ENCODE data around the gene RING1. TPM values are rescaled to one million over a fixed set of nuclear protein-coding genes. Genes with fewer than 3 reads are reported as not detected.

The RING1 gene
- polyA plus RNA-seq, 4 donors, result 52.8 to 70.6 (median 56.2) TPM

DNA sequence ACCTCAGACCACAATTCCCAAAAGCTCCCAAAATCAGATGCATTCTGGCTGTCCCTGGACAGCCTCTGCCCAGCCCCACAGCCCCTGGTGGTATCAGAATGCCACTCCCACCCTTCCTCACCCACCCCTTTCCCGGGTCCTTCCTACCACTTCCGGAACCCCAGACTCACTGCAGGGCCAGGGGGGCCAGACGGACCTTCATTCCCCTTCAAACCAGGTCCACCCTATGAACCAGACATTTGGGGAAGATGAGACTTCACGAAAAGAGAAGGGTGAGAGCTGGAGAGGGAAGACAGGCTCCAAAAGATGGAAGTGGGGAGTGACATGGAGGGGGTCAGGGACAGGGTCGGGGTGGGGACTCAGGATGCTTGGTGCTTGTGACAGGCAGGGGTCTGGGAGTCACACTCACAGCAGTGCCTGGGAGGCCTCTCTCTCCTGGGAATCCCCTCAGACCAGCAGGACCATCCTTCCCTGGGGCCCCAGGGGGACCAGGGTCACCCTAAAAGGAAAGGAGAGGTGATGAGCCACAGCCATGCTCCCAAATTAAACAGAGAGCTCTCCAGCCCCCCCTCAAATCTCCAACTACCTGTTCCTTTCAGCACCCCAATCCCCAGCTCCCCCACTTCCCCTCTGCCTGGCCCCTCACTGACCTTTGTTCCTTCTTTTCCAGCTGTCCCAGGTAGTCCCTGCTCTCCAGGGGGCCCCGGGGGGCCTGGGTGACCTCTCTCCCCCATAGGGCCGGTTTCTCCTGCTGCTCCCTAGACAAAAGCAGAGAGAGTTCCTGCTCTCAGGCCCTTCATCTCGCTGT is 36.2 kb upstream of the RING1 start:
- no peak for DNase-seq (ENCODE audit: low read depth in 4 of 4, low spot score in 3 of 4)

DNA sequence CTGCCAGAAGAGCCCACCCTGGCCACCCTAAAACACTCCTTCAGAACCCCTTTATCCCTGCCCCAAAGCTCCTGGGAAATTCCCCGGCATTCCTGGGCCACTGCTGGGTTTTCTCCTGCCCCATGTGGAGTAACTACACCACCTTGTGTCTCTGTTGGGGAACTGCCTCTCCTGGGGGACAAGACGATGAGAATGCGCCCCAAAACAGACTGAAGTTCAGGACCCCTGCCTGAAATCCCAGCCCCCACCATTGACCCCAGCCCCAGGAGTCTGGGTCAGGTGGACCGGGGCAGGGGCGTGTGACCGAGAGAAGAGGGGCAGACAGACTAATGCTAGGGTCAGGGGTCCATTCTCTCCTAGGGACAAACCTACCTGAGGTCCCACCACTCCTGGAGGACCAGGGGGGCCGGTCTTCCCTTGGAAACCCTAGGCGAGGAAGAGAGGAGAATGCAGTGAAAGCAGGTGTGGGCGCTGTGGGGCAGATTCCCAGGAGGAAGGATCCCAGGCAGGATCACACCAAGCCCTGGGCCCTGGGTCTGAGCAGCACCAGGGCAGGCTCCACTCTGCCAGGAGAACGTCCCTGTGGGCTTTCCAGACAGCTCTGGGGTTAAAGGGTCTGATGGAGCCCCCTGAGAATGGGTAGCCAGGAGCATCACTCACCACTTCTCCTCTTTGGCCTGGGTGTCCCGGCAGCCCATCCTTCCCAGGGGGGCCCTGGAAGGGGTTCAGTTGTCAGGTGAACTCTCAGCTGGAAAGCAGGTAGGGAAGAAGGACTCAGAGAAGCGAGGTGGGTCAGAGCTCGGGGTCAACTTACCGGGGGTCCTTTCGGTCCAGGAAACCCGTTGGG is 35.4 kb upstream of the RING1 start:
- no peak for DNase-seq (ENCODE audit: low read depth in 4 of 4, low spot score in 3 of 4)

DNA sequence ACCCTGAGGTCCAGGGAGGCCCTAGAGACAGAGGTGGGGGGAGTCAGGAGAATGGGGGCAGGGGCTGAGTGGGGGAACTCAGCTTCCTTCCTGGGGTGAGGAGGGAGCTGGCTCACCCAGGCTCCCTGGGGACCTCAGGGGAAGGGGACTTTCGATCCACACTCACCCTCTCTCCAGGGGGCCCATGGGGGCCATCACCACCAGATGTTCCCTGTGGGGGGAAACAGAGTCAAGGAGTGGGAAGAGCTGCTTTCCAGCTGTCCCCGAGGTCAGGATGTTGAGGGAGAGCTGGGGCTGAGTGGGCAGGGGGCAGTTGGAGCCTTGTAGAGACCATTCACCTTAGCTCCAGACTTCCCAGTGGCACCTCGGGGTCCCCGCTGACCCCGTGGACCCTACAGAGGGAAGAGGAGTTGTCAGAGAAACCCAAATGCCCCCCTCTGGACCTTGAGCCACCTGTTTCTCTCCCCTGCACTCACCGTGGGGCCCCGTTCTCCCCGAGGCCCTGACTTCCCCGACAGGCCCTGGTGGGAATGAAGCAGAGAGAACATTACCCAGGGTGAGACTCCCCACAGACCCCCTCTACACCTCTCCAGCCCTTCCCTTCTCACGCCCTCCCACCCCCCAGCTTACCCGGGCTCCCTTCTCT is 34.6 kb upstream of the RING1 start:
- no peak for DNase-seq (ENCODE audit: low read depth in 4 of 4, low spot score in 3 of 4)

DNA sequence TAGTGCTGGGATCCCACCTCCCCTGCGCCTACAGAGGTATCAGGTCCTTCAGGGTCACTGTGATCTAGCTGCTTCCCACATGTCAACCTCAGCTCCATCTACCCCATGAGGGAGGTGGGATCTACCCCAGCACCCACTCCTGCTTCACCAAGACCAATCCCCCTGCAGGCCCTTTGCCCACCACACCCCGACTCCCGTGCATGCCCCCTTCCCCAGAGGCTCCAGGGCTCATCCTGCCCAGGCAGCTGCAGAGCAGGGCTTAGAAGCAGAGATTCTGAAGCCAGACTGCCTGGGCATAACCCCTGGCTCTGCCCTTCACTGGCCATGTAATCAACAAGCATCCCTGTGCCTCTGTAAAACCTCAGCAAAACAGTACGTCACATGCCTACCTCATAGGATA is 33.5 kb upstream of the RING1 start:
- no peak for DNase-seq (ENCODE audit: low read depth in 4 of 4, low spot score in 3 of 4)

DNA sequence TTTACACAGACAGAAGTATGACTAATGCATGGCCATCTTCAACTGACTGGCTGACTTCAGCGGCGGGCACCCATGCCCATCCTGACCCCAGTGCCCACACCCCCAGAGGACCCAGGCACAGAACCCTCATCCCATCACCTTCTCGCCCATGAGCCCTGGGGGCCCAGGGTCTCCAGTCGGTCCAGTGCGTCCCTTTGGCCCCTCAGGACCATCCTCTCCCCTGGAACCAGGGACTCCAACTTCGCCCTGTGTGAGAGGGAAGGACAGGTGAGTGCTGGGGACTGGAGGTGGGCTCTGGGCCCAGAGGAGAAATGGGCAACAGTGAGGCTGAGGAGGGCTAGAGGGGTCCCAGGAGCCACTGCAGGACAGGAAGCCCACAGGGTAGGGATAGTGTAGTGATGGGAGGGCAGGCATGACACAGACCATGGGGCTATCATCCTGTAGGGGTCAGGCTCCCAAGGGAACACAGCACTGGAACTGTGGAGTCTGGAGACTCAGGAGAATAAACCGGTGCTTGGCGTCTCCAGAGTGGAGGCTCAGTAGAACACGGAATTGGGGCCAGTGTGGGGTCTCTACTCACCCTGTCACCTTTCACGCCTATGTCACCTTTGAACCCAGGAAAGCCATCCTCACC is 32.7 kb upstream of the RING1 start:
- no peak for DNase-seq (ENCODE audit: low read depth in 4 of 4, low spot score in 3 of 4)

DNA sequence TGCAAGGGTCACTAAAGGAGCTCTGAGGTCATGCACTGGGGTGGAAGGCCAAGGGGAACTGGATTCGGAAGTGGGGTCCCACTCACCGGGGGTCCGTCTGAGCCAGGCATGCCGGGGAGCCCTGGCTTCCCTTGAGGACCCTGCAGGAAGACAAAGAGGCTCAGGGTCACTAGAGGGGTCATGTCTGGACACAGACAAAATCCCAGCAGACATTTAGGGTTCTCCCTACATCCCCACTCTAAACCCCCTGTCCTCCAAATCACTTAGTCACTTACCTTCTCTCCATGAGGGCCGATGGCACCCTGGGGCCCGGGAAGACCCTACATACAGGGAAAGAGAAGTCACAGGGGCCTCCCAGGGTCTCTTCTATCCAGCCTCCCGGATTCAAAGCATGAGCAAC is 31.4 kb upstream of the RING1 start:
- no peak for DNase-seq (ENCODE audit: low read depth in 4 of 4, low spot score in 3 of 4)

DNA sequence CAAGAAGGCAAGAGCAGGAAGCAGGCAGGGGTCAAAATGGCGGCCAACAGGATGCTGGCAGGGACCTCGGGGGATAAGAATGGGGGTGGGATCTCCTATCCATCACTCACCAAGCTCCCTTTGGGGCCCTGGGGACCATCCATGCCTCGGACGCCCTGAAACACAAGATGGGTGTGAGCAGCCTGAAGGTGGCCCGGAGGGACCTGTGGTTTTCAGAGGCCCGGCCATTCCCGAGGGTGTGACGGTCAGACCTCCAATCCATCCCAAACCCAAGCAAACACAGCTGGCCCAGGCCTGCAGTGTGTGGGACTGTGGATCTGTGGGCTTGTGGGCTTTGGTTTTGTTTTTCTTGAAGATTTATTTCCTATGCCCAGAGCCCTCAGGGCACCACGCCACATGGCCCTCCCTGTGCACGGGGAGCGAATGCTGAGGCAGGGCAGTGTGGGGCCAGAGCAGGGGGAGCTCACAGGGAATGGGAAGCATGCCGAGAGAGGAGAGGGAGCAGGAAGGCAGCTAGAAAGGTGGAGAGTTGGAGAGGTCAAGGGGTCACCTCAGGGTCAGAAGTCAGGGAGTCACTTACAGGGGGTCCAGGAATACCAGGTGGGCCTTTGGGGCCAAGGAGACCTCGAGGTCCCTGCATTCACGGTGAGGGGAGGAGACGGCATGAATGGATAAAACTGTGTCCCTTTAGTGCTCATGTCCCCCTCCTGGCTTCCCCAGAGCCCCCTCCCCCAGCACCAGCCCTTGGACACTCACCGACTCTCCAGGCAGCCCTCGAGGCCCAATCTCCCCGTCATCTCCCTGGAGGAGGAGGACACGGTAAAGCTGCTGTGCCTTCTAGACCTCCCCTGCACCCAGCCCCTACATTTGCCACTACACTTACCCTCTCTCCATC is 30.5 kb upstream of the RING1 start:
- DNase-seq (ENCODE audit: low read depth in 4 of 4, low spot score in 3 of 4), result no peak

DNA sequence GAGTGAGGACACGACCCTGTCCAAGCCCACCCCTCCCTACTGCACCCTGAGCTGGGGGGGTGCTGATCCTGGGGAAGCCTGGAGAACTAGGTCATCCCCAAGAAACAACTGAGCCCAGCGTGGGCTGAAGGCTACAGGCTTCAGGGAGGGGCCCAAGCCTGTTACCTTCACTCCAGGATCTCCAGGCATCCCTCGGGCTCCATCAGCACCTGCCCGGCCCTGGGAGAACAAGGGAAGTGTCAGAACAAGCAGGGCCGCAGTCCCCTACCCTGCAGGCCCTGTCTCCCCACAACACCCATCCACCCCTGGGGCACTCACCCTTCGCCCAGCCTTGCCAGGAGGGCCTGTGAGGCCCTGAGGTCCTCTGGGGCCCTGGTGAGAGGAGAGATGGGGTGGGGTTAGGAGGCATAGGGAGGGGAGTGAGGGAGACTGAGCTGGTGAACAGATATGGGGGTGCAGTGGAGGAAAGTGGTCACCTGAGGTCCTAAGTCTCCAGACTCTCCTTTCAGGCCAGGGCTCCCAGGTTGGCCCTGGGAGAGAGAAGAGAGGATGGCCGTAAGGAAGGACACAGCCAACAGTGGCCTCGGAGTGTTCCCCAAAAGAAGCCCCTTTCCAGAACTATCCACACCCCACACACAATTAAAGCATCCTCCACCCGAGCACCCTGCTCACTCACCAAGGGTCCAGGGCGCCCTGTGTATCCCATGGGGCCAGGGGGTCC is 29.4 kb upstream of the RING1 start:
- no peak for DNase-seq (ENCODE audit: low read depth in 4 of 4, low spot score in 3 of 4)

DNA sequence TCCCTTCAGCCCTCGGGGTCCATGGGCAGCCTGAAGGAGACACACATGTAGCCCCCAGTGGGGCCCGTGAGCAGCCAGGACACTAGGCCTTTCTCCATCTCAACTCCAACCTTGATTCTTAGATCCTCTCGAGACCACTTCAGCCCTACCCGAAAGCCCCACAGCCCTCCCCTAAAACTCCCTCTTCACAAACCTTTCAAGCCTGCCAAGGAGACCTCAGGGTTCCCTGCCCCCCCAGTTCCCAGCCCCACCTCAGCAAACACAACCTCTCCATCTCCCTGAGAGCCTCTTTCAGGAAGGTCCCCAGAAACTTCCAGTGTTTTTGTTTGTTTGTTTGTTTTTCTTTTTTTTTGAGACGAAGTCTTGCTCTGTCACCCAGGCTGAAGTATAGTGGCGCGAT is 27.2 kb upstream of the RING1 start:
- no peak for DNase-seq (ENCODE audit: low read depth in 4 of 4, low spot score in 3 of 4)

DNA sequence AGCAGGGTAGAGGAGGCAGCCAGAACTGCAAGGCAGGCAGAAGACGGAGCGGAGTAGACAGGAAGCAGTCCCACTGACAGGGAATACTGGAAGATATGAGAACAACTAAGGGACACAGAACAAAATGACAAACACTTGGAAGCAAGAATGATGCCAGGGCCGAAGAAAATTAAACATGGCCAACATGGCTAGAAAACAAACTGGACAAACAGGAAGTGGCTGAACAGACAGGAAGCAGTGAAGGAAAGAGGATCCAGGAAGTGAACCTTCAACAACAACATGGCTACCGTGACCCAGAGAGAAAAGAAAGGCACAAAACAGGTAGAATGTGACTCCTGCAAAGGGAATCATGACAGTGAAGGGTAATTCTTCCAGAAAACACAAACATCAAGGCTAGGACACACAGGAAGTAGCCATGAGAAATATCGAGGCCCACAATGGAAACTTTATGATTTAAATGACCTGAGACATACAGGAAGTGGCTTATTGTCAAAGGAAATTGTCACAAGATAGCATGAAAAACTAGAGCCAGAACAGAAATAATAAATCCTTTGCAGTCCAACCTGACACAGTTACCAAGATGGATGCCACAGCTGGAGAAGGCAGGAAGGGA is 25.1 kb upstream of the RING1 start:
- no peak for DNase-seq (ENCODE audit: low read depth in 4 of 4, low spot score in 3 of 4)

DNA sequence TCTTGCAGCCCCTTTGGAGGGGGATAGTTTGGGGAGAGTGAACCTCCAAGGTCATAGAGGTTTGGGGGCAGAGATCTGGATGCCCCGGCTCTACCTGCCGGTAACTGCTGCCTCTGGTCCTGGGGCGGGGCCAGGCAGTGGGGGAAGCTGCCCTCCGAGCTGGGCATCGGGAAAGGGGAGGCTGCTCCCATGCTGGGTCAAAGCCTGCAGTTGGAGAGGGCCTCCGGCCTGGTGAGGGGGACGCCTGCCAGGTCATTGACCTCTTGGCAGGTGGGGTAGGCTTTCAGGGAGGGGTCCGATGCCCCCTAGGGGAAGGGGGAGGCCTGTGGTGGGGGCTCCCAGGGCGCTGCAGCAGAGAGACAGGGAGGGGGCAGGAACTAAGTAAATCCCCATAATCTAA is 23.1 kb upstream of the RING1 start:
- no peak for DNase-seq (ENCODE audit: low read depth in 4 of 4, low spot score in 3 of 4)

DNA sequence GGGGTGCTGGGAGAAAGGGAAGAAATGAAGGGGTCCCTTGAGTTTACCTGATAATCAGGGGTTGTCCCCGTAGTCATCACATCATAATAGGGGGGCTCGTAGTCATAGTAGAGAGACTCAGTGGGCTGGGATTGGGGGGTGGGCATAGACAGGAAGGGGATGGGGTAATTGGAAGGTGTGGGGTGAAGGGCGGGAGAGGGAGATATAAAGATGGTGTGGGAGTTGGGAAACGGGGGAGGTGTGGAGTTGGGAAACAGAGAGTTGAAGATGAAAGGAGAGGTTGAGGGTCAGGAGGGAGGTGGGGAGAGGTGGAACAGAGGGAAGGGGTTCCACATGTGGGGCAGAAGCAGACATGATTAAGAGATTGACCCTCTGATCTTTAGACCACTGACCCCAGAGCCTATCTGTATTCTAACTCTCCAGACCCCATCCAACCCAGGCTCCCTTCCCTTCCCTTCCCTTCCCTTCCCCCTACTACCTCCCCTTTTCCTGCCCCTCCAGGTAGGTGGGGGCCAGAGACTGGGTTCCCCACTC is 22.6 kb upstream of the RING1 start:
- DNase-seq (ENCODE audit: low read depth in 4 of 4, low spot score in 3 of 4), result no peak

DNA sequence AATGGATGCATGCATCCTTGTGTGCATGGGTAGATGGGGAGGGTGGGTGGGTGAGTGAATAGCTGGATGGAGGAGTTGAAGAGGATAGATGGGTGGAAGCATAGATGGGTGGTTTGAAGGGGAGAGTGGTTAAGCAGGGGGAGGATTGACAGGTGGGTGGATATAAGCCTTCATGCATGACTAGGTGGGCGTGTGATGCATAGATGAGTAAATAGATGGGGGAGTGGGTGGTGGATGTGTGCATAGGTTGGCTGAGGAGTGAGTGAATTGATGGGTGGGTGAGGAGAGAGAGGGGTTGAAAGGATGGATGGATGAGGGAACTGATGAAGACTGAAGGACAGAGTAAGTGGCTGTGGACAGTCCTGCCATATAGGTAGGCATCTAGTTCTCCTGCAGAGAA is 20.5 kb upstream of the RING1 start:
- no peak for DNase-seq (ENCODE audit: low read depth in 4 of 4, low spot score in 3 of 4)

DNA sequence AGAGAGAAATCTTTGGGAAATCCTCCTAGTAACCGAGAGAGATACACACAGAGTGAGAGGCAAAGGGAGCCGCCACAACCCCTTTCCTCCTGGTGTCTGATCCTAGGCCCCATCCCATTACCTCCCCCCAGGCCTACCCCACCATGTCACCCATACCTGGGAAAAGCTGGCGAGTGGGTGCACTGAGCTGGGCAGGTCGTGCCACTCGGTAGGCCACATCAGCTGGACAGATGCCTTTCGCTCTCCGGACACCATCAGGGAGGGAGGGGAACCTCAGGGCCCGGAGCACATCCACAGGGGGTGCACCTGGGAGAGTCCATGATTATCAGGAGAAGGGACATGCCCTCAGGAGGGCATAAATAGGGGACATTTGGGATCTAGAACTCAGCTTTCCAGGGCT is 19.1 kb upstream of the RING1 start:
- no peak for DNase-seq (ENCODE audit: low read depth in 4 of 4, low spot score in 3 of 4)

DNA sequence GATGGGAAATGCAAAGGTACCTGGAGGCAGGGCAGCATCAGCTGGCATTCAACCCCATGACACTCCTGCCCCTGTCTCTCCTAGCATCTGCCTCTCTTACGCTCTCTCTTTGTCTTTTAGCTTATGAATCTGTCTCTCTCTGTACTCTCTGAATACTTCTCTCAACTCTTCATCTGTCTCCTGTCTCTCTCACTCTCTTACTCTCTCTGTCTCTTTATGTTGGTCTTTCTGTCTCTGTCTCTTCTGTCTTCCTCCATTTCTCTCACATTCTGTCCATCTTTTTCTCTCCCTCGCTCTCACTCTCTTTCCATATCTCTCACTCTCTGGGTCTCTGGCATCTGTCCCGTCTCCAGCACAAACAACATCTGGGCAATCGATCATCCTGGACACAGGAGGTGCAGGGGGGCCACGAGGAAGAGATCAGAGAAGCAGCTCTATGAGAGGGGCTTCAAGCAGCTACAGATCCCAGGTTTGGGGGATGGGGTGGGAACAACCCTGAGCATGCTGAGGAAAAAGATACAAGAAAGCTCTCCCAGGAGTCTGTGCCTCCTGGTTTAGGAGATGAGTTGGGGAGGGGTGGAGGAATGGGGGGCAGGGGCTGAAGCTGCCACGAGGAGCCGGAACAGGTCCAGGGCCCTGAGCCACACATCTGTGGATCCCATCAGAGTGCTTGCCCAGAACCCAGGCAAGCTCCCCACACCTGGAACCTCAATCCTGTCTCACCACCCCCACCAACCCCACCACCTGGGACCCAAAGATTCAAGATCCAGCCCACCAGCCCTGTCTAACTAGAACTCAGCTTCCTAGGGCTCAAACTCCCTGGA is 18.5 kb upstream of the RING1 start:
- no peak for DNase-seq (ENCODE audit: low read depth in 4 of 4, low spot score in 3 of 4)

DNA sequence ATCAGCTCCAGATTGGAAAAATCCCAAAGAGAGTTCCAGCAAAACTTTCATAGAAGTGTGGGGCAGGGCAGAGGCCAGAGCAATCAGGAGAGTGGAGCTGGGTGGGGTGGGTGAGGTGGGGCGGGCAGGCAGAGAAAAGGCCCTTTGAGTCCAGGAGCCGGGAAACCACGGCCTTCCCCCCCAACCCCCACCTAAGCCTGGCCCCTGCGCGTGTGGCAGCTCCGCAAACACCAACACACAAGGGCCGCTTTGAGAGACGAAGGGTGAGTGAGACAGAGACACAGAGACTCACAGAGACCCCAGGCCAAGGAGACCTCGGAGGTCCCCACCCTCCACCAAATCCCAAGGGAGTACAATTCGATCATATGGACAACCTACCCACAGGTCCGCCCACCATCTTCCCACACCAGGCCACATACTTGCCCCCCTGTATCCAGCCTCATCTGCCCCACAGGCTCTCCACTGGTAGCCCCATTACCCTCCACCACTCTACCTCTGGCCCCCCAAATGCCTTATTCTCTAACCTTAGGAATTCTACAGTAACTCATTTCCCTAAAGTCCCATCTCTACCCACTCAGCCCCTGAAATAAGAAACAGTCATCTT is 17.7 kb upstream of the RING1 start:
- DNase-seq (ENCODE audit: low read depth in 4 of 4, low spot score in 3 of 4), result no peak

DNA sequence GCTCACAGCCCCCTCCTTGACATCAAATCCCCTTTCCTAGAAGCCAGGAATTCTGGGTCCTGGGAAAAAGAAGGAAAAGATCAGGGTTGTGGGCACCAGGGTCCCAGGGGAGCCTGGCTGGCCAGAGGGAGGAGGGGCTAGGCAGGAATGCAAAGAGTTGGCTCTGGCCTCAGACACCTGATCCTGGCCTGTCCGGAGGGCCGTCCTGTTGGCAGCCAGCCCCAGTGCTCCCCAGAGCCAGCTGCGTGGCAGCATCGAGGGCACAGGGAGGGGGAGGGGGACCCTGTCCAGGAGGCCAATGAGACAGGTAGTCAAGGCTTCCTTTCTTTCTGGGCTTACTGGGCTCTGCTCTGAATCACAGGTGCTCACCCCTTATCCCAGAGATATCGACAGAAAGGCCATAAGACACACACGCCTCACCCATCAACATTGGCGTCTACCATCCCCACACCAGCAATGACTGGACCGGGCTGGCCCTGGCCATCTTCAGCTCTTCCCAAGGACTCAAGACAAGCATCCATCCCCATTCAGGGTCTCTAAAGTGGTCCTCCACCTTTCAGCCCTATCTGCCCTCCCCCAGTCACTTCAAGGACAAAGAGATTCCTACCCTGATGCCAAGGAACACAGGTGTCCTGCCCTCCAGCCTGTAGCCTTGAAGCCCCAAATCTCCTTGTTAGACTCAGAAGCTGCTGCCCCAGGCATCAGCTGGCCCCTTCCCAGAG is 16.8 kb upstream of the RING1 start:
- no peak for DNase-seq (ENCODE audit: low read depth in 4 of 4, low spot score in 3 of 4)

All from left renal pelvis (tissue), 4 donors.